IPS DF 6.9 (cell line): ENCODE measurements around the gene CLIC1.

Source experiments
- DNase-seq: peaks from one replicate; pipeline ENCODE4 v3.0.0-alpha.2; 2013; ENCODE audit warnings: low read depth, low spot score
- H3K27ac ChIP-seq: one replicate; pipeline ENCODE4 v1.5.1; 2013; ENCODE audit warnings: low read length, control low read depth
- H3K27me3 ChIP-seq: 2 replicates; pipeline ENCODE4 v1.6.1; 2013; ENCODE audit warnings: mild to moderate bottlenecking, low read length; ENCODE audit not compliant: control insufficient read depth, insufficient read depth
- H3K36me3 ChIP-seq: 2 replicates; pipeline ENCODE4 v1.6.1; 2013; ENCODE audit warnings: low read length; ENCODE audit not compliant: control insufficient read depth, insufficient read depth
- H3K4me1 ChIP-seq: 2 replicates; pipeline ENCODE4 v1.6.1; 2013; ENCODE audit warnings: low read length; ENCODE audit not compliant: control insufficient read depth, insufficient read depth
- H3K4me3 ChIP-seq: 2 replicates; pipeline ENCODE4 v1.5.1; 2013; ENCODE audit warnings: mild to moderate bottlenecking, low read length
- H3K9me3 ChIP-seq: 2 replicates; pipeline ENCODE4 v1.6.1; 2013; ENCODE audit warnings: low read length, inconsistent platforms; ENCODE audit not compliant: control insufficient read depth, insufficient read depth
- WGBS: extraction: QIAGEN DNeasy Blood & Tissue Kit; methylation state at CpG from one replicate; pipeline ENCODE4 v1.1.7; 2013; ENCODE audit warnings: mixed read lengths, missing lambda C conversion rate; ENCODE audit not compliant: insufficient read length, insufficient coverage; 5-methylcytosine and 5-hydroxymethylcytosine counted together

The CLIC1 gene

DNA sequence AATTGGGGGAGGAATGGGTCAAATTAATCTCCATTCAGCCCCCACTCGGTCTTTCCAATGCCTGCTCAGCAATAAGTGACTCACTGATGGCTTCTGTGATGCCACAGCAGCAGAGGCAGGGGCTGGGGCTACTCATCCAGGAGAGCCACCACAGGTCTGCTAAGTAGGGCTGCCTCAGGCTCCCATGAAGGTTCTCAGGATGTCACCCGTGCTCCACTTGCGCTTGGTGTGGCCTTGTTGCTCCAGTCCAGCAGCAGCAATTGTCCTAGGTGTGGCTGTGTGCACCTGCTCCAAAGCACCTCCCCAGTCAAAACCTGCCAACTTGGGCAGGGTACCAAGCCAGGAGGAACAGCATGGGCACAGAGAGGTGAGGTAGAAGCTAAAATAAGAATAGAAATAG lies 14.2 kb downstream of the CLIC1 start:
- WGBS: no CpG with 5 or more reads among the region's 3 CpGs
- Histone ChIP-seq H3K4me1 (peaks cover 10% of the 10 kb centered on the region; the same call in 1 of the 2 replicates), H3K9me3 (no peaks in the 10 kb centered on the region), H3K27me3 (no peaks in the 10 kb centered on the region), H3K4me3 (no peak overlapping the region), H3K36me3 (peaks cover 2% of the 10 kb centered on the region; the same call in 1 of the 2 replicates), H3K27ac (no peak overlapping the region)
- no peak for DNase-seq

DNA sequence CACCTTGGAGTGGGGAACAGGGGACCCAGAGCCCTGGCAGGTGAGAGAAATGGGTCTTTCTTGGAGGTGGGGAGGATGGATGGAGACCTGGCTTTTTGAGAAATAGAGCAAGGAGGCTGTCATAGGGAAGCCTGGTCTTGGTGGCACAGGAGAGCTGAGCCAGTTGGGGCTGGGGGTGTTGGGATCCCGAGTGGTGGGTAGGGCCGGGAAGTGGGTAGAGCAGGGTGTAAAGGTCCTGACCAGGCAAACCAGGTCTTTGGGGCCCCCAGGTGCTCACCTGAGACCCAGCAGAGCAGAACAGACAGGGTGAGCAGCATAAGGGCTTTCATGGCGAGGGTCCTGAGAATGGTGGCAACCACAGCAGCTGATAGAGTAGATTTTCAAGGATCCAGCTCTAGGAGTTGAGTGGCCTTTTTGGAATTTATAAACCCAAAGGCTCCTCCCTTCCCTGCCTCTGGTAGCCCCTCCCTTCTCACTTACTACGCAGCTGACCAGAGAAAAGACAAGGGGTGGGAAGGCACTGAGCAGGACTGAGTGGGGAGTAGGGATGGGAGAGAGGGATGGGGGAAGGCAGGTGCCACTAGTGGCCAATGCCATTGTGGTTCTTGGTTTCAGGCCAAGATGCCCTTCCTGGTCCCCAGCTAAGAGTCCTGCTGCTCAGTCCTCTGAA lies 14.8 kb downstream of the CLIC1 start, which contains the start of gene LY6G6C:
LY6G6C (minus strand) TSS at position 396 of the 670 bp plus-strand sequence; CDS start at position 329, 67 bp downstream.
- Histone ChIP-seq H3K27me3 (no peaks in the 10 kb centered on the region), H3K4me1 (peaks cover 10% of the 10 kb centered on the region; the same call in 1 of the 2 replicates), H3K36me3 (peaks cover 2% of the 10 kb centered on the region; the same call in 1 of the 2 replicates), H3K4me3 (no peak within 1 kb of the TSS), H3K27ac (no peak within 1 kb of the TSS), H3K9me3 (no peaks in the 10 kb centered on the region)
- DNase-seq: no peak
- WGBS: no CpG with 5 or more reads among the region's 4 CpGs

DNA sequence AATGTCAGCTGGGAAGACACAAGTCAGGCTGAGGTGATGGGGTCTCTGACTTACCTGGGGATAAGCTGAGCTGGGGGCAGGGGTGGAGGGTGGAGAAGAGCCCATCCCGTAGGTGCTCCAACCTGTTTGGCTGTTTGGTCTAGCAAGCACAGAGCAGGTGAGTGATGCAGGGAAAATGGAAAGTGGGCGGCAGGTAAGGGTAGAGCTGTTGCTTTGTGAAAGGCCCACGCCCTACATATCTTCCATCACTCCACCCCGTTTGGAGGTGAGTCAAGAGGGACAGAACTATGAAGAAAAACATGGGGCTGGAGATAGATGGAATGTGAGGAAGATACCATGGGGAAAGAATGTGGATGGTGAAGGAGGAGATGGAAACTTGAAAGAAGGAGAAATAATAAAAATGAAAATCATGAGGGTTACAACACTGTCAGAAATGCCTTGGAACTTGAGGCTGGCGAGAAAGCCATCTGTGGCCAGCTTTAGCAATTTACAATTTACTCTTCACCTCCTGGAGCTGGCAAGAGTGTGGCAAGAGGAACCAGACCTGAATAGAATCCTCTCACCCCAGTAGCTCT lies 16.0 kb downstream of the CLIC1 start:
- Histone ChIP-seq H3K4me1 (peaks cover 10% of the 10 kb centered on the region; the same call in 1 of the 2 replicates), H3K36me3 (no peaks in the 10 kb centered on the region), H3K27ac (no peak overlapping the region), H3K27me3 (no peaks in the 10 kb centered on the region), H3K9me3 (no peaks in the 10 kb centered on the region), H3K4me3 (no peak overlapping the region)
- no CpG with 5 or more reads among the region's 5 CpGs for WGBS
- no peak for DNase-seq

DNA sequence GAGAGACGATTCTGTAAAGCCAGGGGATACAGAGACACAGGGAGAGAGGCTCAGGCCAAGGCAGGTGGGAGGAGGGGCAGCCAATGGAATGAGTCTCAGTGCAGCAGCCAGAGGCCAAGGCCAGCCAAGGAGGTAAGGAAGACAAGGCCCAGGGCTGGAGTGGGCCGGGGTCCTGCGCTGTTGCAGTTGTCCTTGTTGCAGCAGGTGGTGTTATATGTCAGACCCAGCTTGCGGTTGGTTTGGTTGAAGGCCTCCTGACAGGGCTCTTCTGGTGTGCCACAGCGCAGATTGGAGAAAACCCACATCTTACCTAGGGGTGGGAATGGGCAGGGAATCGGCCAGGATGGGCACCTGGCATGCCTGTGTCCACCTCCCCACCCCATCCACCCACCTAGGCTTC lies 17.3 kb downstream of the CLIC1 start:
- Histone ChIP-seq H3K4me1 (peaks cover 12% of the 10 kb centered on the region), H3K27ac (no peak overlapping the region), H3K9me3 (no peaks in the 10 kb centered on the region), H3K27me3 (no peaks in the 10 kb centered on the region), H3K4me3 (no peak overlapping the region), H3K36me3 (no peaks in the 10 kb centered on the region)
- WGBS: no CpG with 5 or more reads among the region's 6 CpGs
- DNase-seq: no peak

DNA sequence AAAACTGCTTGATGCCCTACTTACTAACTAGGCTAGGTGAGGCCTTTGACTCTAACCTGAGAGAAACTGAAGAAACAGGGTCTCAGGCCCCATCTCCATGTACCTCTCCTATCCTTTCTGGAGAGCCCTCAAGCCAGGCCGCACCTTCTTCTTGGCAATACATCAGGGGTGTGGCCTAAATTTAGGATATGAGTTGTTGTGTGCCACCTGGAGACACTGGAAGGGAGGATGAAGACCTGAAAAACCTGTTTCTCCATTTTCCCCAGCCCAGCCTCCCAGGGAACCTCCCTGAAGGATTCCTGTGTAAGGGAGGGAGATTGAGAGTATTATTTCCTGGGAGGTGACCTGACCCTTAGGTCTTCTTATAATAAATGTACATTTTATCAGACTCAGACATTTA lies 18.1 kb downstream of the CLIC1 start:
- no peak for DNase-seq
- Histone ChIP-seq H3K4me1 (peaks cover 16% of the 10 kb centered on the region), H3K27ac (no peak overlapping the region), H3K27me3 (no peaks in the 10 kb centered on the region), H3K36me3 (no peaks in the 10 kb centered on the region), H3K4me3 (no peak overlapping the region), H3K9me3 (no peaks in the 10 kb centered on the region)
- WGBS: no CpG with 5 or more reads among the region's 1 CpG

DNA sequence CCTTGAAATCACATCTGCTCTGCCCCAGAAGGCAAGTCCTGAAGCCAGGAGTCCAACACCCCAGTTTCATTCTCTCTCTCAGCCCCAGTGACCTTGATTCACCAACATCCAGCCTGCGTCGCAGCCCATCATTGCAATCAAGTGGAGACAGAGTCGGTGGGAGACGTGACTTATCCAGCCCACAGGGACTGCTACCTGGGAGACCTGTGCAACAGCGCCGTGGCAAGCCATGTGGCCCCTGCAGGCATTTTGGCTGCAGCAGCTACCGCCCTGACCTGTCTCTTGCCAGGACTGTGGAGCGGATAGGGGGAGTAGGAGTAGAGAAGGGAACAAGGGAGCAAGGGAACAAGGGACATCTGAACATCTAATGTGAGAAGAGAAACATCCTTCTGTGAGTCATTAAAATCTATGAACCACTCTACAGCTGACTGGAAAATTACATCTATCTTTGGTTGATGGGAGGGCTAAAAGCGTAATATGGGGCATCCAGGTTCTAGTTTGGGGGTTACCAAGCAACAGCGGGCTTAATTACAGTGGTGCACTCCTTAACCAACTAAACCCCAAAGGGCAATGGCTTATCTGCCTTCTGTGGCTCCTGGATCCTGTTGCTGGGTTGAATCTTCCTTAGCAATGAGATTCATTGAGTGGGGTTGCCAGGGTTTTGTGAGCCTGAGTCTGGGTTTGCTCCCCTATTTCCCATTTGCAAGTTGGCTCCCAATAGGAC lies 18.7 kb downstream of the CLIC1 start:
- peaks cover 16% of the 10 kb centered on the region for H3K4me1 ChIP-seq
- DNase-seq: no peak
- no CpG with 5 or more reads among the region's 10 CpGs for WGBS
- H3K4me3 ChIP-seq: no peak overlapping the region
- H3K27ac ChIP-seq: no peak overlapping the region
- H3K36me3 ChIP-seq: no peaks in the 10 kb centered on the region
- H3K9me3 ChIP-seq: no peaks in the 10 kb centered on the region
- H3K27me3 ChIP-seq: no peaks in the 10 kb centered on the region

DNA sequence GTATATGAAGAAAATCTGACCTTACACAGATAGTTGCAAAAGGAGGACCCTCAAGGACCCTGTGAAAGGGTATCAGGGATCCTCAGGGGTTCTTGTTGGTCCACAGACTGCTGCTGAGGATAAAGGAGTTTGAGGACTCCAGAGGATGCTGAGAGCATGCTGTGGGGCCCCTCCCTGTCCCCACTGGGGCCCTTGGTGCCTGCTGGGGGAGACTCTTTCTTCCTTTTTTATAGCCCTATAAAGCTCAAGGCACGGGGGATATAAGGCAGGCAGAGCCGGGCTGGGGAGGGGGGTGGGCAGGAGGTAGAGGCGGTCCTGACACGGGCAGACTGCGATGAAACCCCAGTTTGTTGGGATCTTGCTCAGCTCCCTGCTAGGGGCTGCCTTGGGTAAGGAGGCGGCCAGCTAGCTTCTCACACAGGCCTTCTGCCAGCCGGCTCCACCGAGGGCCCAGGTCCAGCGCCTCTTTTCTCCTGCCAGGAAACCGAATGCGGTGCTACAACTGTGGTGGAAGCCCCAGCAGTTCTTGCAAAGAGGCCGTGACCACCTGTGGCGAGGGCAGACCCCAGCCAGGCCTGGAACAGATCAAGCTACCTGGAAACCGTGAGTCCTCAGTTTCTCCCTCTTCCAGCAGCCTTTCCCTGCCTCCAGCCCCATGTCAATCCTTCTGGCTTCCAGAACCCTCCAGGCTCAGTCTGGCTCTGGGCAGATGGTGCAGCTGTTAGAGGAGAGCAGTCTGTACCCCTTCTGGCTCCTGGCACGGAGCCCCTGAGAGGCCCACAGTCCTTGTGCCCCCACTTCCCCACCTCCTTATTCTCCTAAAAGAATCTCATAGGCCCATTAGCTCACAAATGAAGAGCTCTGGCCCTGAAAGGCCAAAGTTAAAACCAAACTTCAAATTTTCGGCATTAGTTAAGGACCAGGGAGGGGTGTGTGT lies 21.0 kb downstream of the CLIC1 start, which contains the start of gene LY6G6D:
LY6G6D (plus strand) TSS at position 327 of the 937 bp plus-strand sequence; CDS start at position 335, 8 bp downstream.
- no peak within 1 kb of the TSS for H3K27ac ChIP-seq

DNA sequence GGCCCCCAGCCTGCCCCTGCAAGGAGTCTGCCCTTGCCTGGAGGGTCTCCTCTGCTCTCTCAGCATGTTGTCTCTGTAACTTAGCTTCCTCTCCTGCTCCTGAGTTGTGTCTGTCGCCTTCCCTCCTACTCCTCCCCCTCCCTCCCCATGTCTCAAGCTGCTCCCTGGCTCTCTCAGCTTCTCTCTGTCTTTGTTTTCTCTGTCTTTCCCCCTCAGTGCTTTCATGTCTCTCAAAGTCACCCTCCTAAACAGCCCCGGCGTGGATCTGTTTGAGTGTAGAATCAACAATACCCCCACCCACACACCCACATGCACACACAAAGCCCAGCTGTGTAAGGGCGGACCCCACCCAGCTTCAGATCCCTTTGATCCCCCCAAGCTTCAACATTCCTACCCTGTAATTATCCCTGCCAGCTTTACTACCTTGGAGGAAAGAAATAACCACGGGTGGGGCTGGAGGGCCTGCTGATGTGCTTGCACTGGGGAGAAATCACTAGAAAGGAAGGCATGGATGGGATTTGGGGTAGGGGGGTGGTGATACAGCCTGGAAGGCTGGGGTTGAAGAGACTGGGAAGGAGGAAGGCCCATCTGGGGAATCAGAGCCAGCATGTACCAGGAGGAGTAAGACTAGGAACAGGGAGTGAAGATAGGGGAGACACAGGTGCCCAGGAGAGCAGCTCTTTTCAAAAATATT lies 22.2 kb downstream of the CLIC1 start:
- no peak for DNase-seq
- no peak overlapping the region for H3K27ac ChIP-seq
- H3K4me1 ChIP-seq: peaks cover 16% of the 10 kb centered on the region
- no peaks in the 10 kb centered on the region for H3K9me3 ChIP-seq
- H3K27me3 ChIP-seq: no peaks in the 10 kb centered on the region
- no CpG with 5 or more reads among the region's 5 CpGs for WGBS
- no peaks in the 10 kb centered on the region for H3K36me3 ChIP-seq
- H3K4me3 ChIP-seq: no peak overlapping the region

More for the DNA sequence above, 21.0 kb downstream of the CLIC1 start, which contains the start of gene LY6G6D:
- Histone ChIP-seq H3K27me3 (no peaks in the 10 kb centered on the region), H3K9me3 (no peaks in the 10 kb centered on the region), H3K4me1 (peaks cover 16% of the 10 kb centered on the region), H3K36me3 (no peaks in the 10 kb centered on the region), H3K4me3 (no peak within 1 kb of the TSS; the same call in 1 of the 2 replicates)
- DNase-seq: no peak
- no CpG with 5 or more reads among the region's 16 CpGs for WGBS

DNA sequence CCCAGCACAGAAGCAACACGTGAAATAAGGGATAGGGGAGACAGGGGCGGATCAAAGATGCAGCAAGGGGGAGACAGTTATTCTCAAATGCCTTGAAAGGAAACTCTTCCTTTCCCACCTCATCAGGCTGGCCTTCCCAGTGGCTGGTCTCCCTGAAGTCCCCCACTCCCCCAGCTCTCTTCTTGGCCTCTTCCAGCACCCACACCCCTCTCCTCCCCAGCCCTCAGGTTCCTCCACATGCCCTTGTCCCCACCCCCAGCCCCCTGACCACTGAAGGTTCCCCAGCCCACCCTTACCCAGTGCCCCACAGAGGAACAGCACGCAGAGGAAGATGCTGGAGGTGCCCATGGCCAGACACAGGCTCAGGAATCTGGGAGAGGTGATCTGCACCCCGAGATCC lies 22.9 kb downstream of the CLIC1 start:
- Histone ChIP-seq H3K36me3 (no peaks in the 10 kb centered on the region), H3K9me3 (no peaks in the 10 kb centered on the region), H3K4me3 (no peak overlapping the region), H3K27me3 (no peaks in the 10 kb centered on the region), H3K27ac (no peak overlapping the region), H3K4me1 (peaks cover 12% of the 10 kb centered on the region)
- no peak for DNase-seq
- WGBS: no CpG with 5 or more reads among the region's 4 CpGs
